GM18519 (cell line): ENCODE results near the gene OMG.
"Not testable (repeated sequence)": the region's sequence is repeated elsewhere in the genome, so short reads cannot be mapped to it uniquely, and the experiment has no call there.

Source experiments
- ATAC-seq: cut with Tn5 transposase; IDR thresholded peaks from one replicate; pipeline ENCODE4 v1.9.1; 2021; ENCODE audit warnings: mild to moderate bottlenecking, moderate library complexity; ENCODE audit not compliant: unreplicated experiment, low FRiP score

Gene OMG

GRCh38 chr17:31308372-31309334 is 11.6 kb upstream of the OMG start:
- no peak for ATAC-seq

- no peak for ATAC-seq
Observed at GRCh38 chr17:31307640-31308039, 10.6 kb upstream of the OMG start.

GRCh38 chr17:31299624-31300023 is 2.6 kb upstream of the OMG start:
- ATAC-seq = no peak

GRCh38 chr17:31296142-31296541 is 897 bp downstream of the OMG start:
- no peak for ATAC-seq

- ATAC-seq = no peak
Observed at GRCh38 chr17:31295489-31295871, 1.6 kb downstream of the OMG start.

- ATAC-seq = no peak
Observed at GRCh38 chr17:31294820-31295488, 2.1 kb downstream of the OMG start.

- ATAC-seq = no peak
Observed at GRCh38 chr17:31294231-31294630, 2.8 kb downstream of the OMG start.

GRCh38 chr17:31293581-31293980 is 3.5 kb downstream of the OMG start:
- no peak for ATAC-seq

- ATAC-seq = no peak
Observed at GRCh38 chr17:31291820-31292219, 5.2 kb downstream of the OMG start.

- ATAC-seq = no peak
Observed at GRCh38 chr17:31289790-31290189, 7.2 kb downstream of the OMG start.

GRCh38 chr17:31287932-31288331 is 9.1 kb downstream of the OMG start:
- ATAC-seq = not testable (repeated sequence)

- ATAC-seq = no peak
Observed at GRCh38 chr17:31286587-31286986, 10.5 kb downstream of the OMG start.

GRCh38 chr17:31283841-31284240 is 13.2 kb downstream of the OMG start:
- no peak for ATAC-seq

- ATAC-seq = no peak
Observed at GRCh38 chr17:31281061-31281460, 16.0 kb downstream of the OMG start.

- ATAC-seq = no peak
Observed at GRCh38 chr17:31279401-31279800, 17.6 kb downstream of the OMG start.

GRCh38 chr17:31275116-31275515 is 21.9 kb downstream of the OMG start:
- ATAC-seq = no peak

- ATAC-seq = no peak
Observed at GRCh38 chr17:31274252-31274651, 22.8 kb downstream of the OMG start.

- ATAC-seq = no peak
Observed at GRCh38 chr17:31273516-31273915, 23.5 kb downstream of the OMG start.

- ATAC-seq = no peak
Observed at GRCh38 chr17:31272803-31273202, 24.2 kb downstream of the OMG start.

GRCh38 chr17:31272236-31272635 is 24.8 kb downstream of the OMG start:
- no peak for ATAC-seq

- ATAC-seq = no peak
Observed at GRCh38 chr17:31269578-31269983, 27.5 kb downstream of the OMG start.
